ENCODE results near the gene PTGES3. TPM values are rescaled to one million over a fixed set of nuclear protein-coding genes. Genes with fewer than 3 reads are reported as not detected.

The PTGES3 gene
- total RNA-seq, 1 experiment from 2014 or later: 404 TPM

GRCh38 chr12:56671608-56672007 is 16.5 kb downstream of the PTGES3 start:
- intact Hi-C loops (cut with micrococcal nuclease): no loop called here
- no peak overlapping the region for H3K9ac ChIP-seq (ENCODE audit: low read length)
- RAD21 ChIA-PET (ENCODE audit: low non-redundant PET in 1 of 2, low total read pairs in 2 of 2, uncharacterized antibody in 2 of 2, unreplicated experiment in 2 of 2): no interaction called here
- H3K9me2 ChIP-seq (ENCODE audit: insufficient read depth): no peaks in the 10 kb centered on the region
- H3K36me3 ChIP-seq (ENCODE audit: control insufficient read depth in 1 of 2, insufficient read depth in 2 of 2, low read length in 2 of 2): peaks cover 39 to 58% of the 10 kb centered on the region in 2 experiments
- H3K27me3 ChIP-seq (ENCODE audit: insufficient read depth, low read length): no peaks in the 10 kb centered on the region
- POLR2A ChIA-PET: interaction anchor here (1.0 to 1.1 kb wide), 2 partner anchors 16 to 17 kb away, joined by 3 read pairs; partner anchors contain the start of gene PTGES3
- no peak overlapping the region for H3K4me2 ChIP-seq (ENCODE audit: low read length)
- no TSS peak for BruUV-seq (replicated peaks)
- H3K4me3 ChIP-seq (replicated peaks in 1 of 2; ENCODE audit: low read depth in 1 of 2, low read length in 2 of 2): no peak overlapping the region
- H3K27ac ChIP-seq (ENCODE audit: low read depth, low read length): no peak overlapping the region
- DNase-seq (ENCODE audit: low read depth, low spot score) (no peak), ATAC-seq (no peak)
- H3K9me3 ChIP-seq (ENCODE audit: control insufficient read depth in 1 of 2, insufficient read depth in 1 of 2, low read depth in 1 of 2, low read length in 2 of 2): no peaks in the 10 kb centered on the region
- no peak for TF ChIP-seq POLR2A (IDR thresholded peaks at IDR 0.05; ENCODE audit: borderline replicate concordance, extremely low read depth, insufficient read depth, insufficient read length)
- TF ChIP-seq JUND (IDR thresholded peaks at IDR 0.05): no peak
- TF ChIP-seq CTCF (IDR thresholded peaks at IDR 0.05 in 2 of 3, conservative IDR thresholded peaks at IDR 0.05 in 1 of 3; ENCODE audit: borderline replicate concordance in 1 of 3, insufficient read depth in 1 of 3, low read depth in 2 of 3, low read length in 2 of 3): no peak
- no peak for TF ChIP-seq ZBTB33 (IDR thresholded peaks at IDR 0.05; ENCODE audit: extremely low read depth, insufficient replicate concordance, low read length)
- TF ChIP-seq REST (IDR thresholded peaks at IDR 0.05; ENCODE audit: low read depth): no peak
- no peak for TF ChIP-seq SRF (IDR thresholded peaks at IDR 0.05; ENCODE audit: low read depth)
- TF ChIP-seq RAD21 (IDR thresholded peaks at IDR 0.05; ENCODE audit: low read depth): no peak
- TF ChIP-seq EZH2phosphoT487 (IDR thresholded peaks at IDR 0.05; ENCODE audit: borderline replicate concordance): no peak
- TF ChIP-seq MAX (IDR thresholded peaks at IDR 0.05): no peak
- TF ChIP-seq TCF7L2 (IDR thresholded peaks at IDR 0.05; ENCODE audit: borderline replicate concordance, extremely low read depth, insufficient read depth, insufficient read length): no peak
- no peak for TF ChIP-seq ZNF274 (IDR thresholded peaks at IDR 0.05; ENCODE audit: low read depth, low read length)
- TF ChIP-seq SIN3A (IDR thresholded peaks at IDR 0.05; ENCODE audit: low read depth): no peak
- no peak for TF ChIP-seq ZFX (IDR thresholded peaks at IDR 0.05)
- TF ChIP-seq SP1 (IDR thresholded peaks at IDR 0.05; ENCODE audit: low read depth): no peak
- no peak for TF ChIP-seq ATF3 (IDR thresholded peaks at IDR 0.05)
- peaks cover 11 to 57% of the 10 kb centered on the region in 2 experiments for H3K4me1 ChIP-seq (ENCODE audit: control insufficient read depth in 1 of 2, insufficient read depth in 2 of 2, low read length in 2 of 2)
- CTCF ChIA-PET: no interaction called here
- no peak overlapping the region for H2AFZ ChIP-seq (ENCODE audit: low read depth, low read length, poor library complexity, severe bottlenecking)
- H3K79me2 ChIP-seq (ENCODE audit: insufficient read depth, low read length): peaks cover 100% of the 10 kb centered on the region
- H4K20me1 ChIP-seq (ENCODE audit: insufficient read depth): peaks cover 67% of the 10 kb centered on the region; the same call in 1 of the 2 replicates
